GM19351 (cell line): Measurements from ENCODE around the gene PPM1D.
"Not testable (repeated sequence)": the region's sequence is repeated elsewhere in the genome, so short reads cannot be mapped to it uniquely, and the experiment has no call there.

Experiments
- ATAC-seq: cut with Tn5 transposase; IDR thresholded peaks from one replicate; pipeline ENCODE4 v1.9.1; 2021; ENCODE audit warnings: mild to moderate bottlenecking, moderate library complexity; ENCODE audit not compliant: unreplicated experiment

The PPM1D gene

DNA sequence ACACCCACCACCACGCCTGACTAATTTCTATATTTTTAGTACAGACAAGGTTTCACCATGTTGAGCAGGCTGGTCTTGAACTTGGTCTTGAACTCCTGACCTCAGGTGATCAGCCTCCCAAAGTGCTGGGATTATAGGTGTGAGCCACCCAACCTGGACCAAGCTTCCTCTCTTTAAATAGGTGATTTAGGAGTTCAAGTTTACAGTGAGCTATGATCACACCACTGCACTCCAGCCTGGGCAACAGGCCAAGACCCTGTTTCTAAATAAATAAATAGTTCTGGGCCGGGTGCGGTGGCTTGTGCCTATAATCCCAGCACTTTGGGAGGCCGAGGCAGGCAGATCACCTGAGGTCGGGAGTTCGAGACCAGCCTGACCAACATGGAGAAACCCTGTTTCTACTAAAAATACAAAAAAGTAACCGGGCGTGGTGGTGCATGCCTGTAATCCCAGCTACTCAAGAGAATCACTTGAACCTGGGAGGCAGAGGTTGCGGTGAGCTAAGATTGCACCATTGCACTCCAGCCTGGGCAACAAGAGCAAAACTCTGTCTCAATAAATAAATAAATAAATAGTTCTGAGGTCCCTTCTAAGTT, 6.5 kb upstream of the PPM1D start:
- not testable (repeated sequence) for ATAC-seq

DNA sequence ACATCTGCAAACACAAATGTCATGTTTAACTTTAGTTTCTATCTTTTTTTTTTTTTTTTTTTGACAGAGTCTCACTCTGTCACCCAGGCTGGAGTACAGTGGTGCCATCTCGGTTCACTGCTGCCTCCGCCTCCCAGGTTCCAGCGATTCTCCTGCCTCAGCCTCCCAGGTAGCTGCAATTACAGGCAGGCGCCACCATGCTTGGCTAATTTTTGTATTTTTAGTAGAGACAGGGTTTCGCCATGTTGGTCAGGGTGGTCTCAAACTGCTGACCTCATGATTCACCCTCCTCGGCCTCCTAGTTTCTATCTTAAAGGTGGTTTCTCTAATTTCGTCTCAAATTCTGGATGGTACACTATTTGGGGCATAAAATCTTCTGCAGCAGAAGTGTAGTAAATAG, 5.8 kb upstream of the PPM1D start:
- not testable (repeated sequence) for ATAC-seq

DNA sequence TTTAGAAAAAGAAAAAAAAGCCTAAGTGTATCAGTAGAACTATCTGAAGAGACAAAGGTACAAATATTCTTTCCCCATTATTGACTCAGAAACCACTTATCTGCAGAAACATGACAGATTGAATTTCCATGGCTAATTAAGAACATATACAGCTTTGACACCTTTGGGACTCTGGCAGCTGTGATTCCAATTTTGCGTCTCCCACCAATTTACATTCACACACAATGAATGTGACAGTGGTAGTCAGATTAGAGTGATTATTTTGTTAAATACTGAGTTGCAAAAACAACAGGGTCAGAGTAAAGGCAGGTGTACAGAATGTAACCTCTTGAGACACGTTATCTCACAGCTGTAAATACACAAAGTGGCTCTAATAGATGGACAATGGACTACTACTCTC, 5.3 kb upstream of the PPM1D start:
- ATAC-seq, result no peak

DNA sequence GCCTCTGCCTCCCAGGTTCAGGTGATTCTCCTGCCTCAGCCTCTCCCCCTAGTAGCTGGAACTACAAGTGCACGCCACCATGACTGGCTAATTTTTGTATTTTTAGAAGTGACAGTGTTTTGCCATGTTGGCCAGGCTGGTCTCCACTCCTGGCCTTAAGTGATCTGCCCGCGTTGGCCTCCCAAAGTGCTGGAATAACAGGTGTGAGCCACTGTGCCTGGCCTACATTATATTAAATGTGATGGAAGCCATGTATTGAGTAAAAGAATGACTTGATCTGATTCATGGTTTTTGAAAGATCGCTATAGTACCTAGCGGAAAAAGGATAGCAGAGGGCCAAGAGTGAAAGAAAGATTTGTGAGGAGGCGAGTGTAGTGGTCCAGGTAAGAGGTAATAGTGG, 2.7 kb upstream of the PPM1D start:
- ATAC-seq, result no peak

DNA sequence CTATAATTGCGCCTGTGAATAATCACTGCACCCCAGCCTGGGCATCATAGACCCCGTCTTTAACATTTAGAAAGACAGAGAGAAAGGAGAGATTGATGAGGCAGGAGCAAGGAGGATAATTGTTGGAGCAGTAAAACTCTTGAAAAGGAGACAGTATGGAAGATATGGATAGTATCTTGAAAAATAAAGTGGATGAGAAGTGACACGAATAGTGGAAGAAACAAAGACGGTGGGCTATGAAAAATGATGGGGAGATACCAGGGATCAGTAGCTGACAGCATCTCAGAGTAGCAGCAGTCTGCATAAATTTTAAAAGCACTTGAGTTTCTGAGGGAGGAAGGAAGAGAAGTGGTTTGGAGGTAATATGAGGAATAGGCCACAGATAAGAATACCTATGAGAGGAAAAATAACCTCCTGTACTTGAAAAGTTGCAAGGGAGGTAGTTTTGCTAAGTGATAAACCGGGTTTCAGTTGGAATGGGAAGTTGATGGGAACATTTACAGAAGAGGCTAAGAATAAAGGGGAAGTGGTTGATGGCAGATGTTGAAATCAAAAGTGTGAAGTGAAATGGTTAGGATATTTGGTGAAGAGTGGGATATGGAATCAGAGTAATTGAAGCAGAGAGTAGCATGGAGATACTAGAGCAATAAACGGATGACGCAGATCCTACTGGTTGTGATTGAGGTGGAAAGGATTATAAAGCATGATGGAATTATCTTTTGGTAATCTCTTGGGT, 1.8 kb upstream of the PPM1D start:
- ATAC-seq, result no peak

- ATAC-seq, result peak; percentile 12
These were observed 773 bp upstream of the PPM1D start for GRCh38 chr17:60599220-60599619.

- ATAC-seq, result peak; percentile 26
These were observed 775 bp downstream of the PPM1D start for GRCh38 chr17:60600490-60601446.

DNA sequence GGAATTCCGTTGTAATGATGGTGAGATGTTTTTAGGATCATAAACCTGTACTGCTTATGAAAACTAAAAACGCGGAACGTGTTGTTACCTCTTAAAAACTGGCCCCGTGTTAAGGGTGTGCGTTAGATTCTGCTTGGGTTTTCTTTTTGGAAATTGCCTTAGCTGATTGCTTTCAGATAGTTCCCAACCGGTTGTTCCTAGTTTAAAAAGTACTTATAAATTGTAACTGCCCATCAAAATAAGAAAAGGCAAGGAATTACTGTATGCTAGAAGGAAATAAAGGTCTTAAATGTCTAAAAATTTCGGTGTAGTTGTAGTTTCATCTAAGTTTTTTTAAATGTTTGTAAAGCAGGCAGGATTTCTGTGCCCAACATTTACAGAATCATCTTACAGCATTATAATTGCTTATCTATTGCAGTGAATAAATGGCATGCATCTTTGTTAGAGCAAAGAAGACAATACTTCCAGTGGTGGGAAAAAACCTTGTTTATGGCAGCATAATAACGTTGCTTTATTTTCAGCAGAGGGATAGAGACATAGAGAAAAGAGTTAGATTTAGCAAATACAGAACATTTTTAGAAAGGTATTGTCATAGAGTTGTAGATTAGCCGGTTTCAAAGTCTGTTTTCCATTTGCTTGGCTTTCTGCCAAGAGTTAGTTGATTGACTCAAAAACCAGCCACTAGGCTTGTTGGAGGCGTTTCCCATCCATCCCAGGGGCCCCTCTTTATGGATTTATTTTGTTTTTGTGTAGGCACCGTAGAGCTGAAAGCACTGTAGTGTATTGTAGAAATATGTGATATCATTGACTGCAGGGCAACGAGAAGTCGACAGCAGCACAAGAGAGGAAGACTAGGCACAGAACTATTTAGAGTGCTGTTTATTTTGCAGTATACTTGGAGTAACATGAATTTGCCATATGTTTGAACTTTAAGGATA, 1.7 kb downstream of the PPM1D start:
- ATAC-seq, result no peak

DNA sequence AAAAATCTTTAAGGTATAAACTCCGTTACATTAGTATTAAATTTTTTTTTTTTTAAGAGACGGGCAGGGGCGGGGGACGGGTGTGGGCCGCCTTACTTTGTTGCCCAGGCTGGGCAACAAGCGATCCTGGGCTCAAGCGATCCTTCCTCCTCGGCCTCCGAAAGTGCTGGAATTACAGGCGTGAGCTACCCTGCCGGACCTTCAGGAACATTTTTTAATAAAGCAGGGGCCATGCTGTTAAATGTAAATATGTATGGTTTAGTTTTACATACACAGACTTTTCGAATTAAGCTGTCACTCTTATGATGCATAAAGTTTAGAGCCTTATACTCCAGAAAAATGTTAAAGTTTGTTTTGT, 2.4 kb downstream of the PPM1D start:
- ATAC-seq, result no peak

- ATAC-seq, result no peak
These were observed 2.9 kb downstream of the PPM1D start for GRCh38 chr17:60602871-60603270.

GRCh38 chr17:60603477-60603876, 3.5 kb downstream of the PPM1D start:
- not testable (repeated sequence) for ATAC-seq

- no peak for ATAC-seq
These were observed 4.8 kb downstream of the PPM1D start for GRCh38 chr17:60604686-60605334.

- ATAC-seq, result no peak
These were observed 6.0 kb downstream of the PPM1D start for GRCh38 chr17:60606036-60606435.

- ATAC-seq, result no peak
These were observed 10.5 kb downstream of the PPM1D start for GRCh38 chr17:60610473-60610872.

GRCh38 chr17:60611321-60611720, 11.3 kb downstream of the PPM1D start:
- not testable (repeated sequence) for ATAC-seq

GRCh38 chr17:60613325-60613724, 13.3 kb downstream of the PPM1D start:
- ATAC-seq, result no peak

DNA sequence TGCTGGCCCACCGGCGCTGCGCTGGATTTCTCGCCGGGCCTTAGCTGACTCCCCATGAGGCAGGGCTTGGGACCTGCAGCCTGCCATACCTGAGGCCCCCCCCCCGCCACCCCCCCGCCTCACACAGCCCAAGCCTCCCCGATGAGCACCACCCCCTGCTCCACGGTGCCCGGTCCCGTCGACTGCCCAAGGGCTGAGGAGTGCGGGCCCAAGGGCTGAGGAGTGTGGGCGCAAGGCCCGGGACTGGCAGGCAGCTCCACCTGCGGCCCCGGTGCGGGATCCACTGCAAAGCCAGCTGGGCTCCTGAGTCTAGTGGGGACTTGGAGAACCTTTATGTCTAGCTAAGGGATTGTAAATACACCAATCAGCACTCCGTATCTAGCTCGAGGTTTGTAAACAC, 13.8 kb downstream of the PPM1D start:
- ATAC-seq, result not testable (repeated sequence)

- ATAC-seq, result not testable (repeated sequence)
These were observed 14.3 kb downstream of the PPM1D start for GRCh38 chr17:60614247-60614646.

DNA sequence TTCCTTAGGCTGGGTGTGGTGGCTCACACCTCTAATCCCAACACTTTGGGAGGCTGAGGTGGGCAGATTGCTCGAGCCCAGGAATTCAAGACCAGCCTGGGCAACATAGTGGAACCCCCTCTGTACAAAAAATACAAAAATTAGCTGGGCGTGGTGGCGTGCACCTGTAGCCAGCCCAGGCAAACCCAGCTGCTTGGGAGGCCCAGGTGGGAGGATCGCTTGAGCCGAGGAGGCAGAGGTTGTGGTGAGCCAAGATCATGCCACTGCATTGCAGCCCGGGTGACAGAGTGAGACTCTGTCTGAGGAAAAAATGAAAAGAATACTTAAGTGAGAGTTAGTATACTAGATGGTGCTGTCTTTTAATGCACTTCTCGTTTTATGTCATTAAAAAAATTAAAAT, 15.1 kb downstream of the PPM1D start:
- ATAC-seq, result no peak

- no peak for ATAC-seq
These were observed 15.8 kb downstream of the PPM1D start for GRCh38 chr17:60615840-60616239.
